Caco-2 (cell line): ENCODE results near the gene CNOT8. TPM values are rescaled to one million over a fixed set of nuclear protein-coding genes. Genes with fewer than 3 reads are reported as not detected.

Source experiments
- BruUV-seq: library from RNA; stranded (reverse); fragments of 400-500 nt; replicated peaks from 2 replicates; lab custom pipeline; 2021; lab: Mats Ljungman, UMichigan
- CTCF ChIA-PET: fragments of 300-600 bp; sonication (Branson Sonifier 250); formaldehyde crosslinking; loops from one replicate; lab custom pipeline; 2022; ENCODE audit warnings: antibody characterized with exemption; lab: Charles Lee
- POLR2A ChIA-PET: fragments of 300-600 bp; sonication (Branson Sonifier 250); formaldehyde crosslinking; loops from one replicate; lab custom pipeline; 2022; ENCODE audit warnings: antibody characterized with exemption; lab: Charles Lee
- DNase-seq, 2 experiments: peaks; one replicate each; pipeline versions ENCODE4 v3.0.0 to v3.0.0-alpha.2; 2020 to 2022
- H3K27me3 ChIP-seq: replicated peaks from 2 replicates; pipeline ENCODE4 v1.6.0; 2011; ENCODE audit warnings: low read length; ENCODE audit not compliant: control insufficient read depth, insufficient read depth
- H3K36me3 ChIP-seq: 2 replicates; pipeline ENCODE4 v1.5.1; 2011; ENCODE audit warnings: low read length; ENCODE audit not compliant: control insufficient read depth, insufficient read depth
- H3K4me1 ChIP-seq: fragments of 250-450 bp; sonication (Bioruptor Pico); 2 replicates; pipeline ENCODE4 v1.5.1; 2020; ENCODE audit warnings: mild to moderate bottlenecking
- H3K4me3 ChIP-seq: 2 replicates; pipeline ENCODE4 v1.5.1; 2011; ENCODE audit warnings: low read depth, mild to moderate bottlenecking, control low read depth, low read length
- H3K9me3 ChIP-seq: fragments of 250-450 bp; sonication (Bioruptor Pico); 2 replicates; pipeline ENCODE4 v1.5.1; 2020; ENCODE audit warnings: mild to moderate bottlenecking, moderate library complexity
- H3K27ac Mint-ChIP-seq: one replicate; pipeline ENCODE4 v1.8.0; 2022; ENCODE audit warnings: mixed read lengths; ENCODE audit not compliant: unreplicated experiment
- H3K27me3 Mint-ChIP-seq: one replicate; pipeline ENCODE4 v1.8.0; 2022; ENCODE audit warnings: mixed read lengths; ENCODE audit not compliant: insufficient read depth, unreplicated experiment
- H3K36me3 Mint-ChIP-seq: one replicate; pipeline ENCODE4 v1.8.0; 2022; ENCODE audit warnings: mild to moderate bottlenecking, mixed read lengths; ENCODE audit not compliant: insufficient read depth, unreplicated experiment
- H3K4me1 Mint-ChIP-seq: one replicate; pipeline ENCODE4 v1.8.0; 2022; ENCODE audit warnings: low read depth, mixed read lengths; ENCODE audit not compliant: unreplicated experiment
- H3K4me3 Mint-ChIP-seq: one replicate; pipeline ENCODE4 v1.8.0; 2022; ENCODE audit warnings: mild to moderate bottlenecking, moderate library complexity, mixed read lengths; ENCODE audit not compliant: unreplicated experiment
- H3K9me3 Mint-ChIP-seq: one replicate; pipeline ENCODE4 v1.8.0; 2022; ENCODE audit warnings: mixed read lengths; ENCODE audit not compliant: unreplicated experiment
- CTCF ChIP-seq, 2 experiments: fragments of 200-600 bp in 1 of 2; IDR thresholded peaks; 1 replicate in 1 of 2; 2 replicates in 1 of 2; pipeline versions ENCODE4 v1.5.1 to v1.8.0; 2011 to 2022; ENCODE audit warnings: antibody characterized with exemption in 1 of 2, control low read depth in 1 of 2, inconsistent platforms in 1 of 2, low read depth in 1 of 2, low read length in 1 of 2, mild to moderate bottlenecking in 1 of 2, moderate library complexity in 1 of 2; ENCODE audit not compliant: insufficient read depth in 1 of 2, severe bottlenecking in 1 of 2, unreplicated experiment in 1 of 2
- intact Hi-C: fragments of 100-400 bp; cut with micrococcal nuclease; formaldehyde crosslinking; loops from one replicate; pipeline ENCODE4 v1.10.0; 2022; ENCODE audit not compliant: unreplicated experiment
- total RNA-seq: library from RNA; stranded (reverse); gene quantifications from 2 replicates; pipeline ENCODE4 v1.2.3, GENCODE V29; 2022

CNOT8 gene
- total RNA-seq, 1 experiment from 2014 or later, result 38.1 TPM

- BruUV-seq, result no TSS peak
Measured at GRCh38 chr5:154815025-154815424, 43.4 kb upstream of the CNOT8 start.

GRCh38 chr5:154815684-154816247 lies 42.7 kb upstream of the CNOT8 start:
- ChIA-PET POLR2A (no interaction called here), CTCF (no interaction called here)
- H3K27me3 Mint-ChIP-seq, result no peaks in the 10 kb centered on the region
- no peaks in the 10 kb centered on the region for H3K9me3 Mint-ChIP-seq
- Histone ChIP-seq H3K4me1 (peaks cover 9% of the 10 kb centered on the region; the same call in 1 of the 2 replicates), H3K9me3 (no peaks in the 10 kb centered on the region), H3K36me3 (peaks cover 9% of the 10 kb centered on the region), H3K4me3 (no peak overlapping the region), H3K27me3 (no peaks in the 10 kb centered on the region)
- intact Hi-C loops, result no loop called here
- no peak for DNase-seq
- peak overlapping the region; percentile 60 for H3K27ac Mint-ChIP-seq
- H3K36me3 Mint-ChIP-seq, result peaks cover 100% of the 10 kb centered on the region
- TF ChIP-seq CTCF (IDR thresholded peaks at IDR 0.05; ENCODE audit: insufficient read depth in 1 of 2, low read depth in 1 of 2, low read length in 1 of 2, severe bottlenecking in 1 of 2, unreplicated experiment in 1 of 2), result no peak
- BruUV-seq, result no TSS peak
- H3K4me1 Mint-ChIP-seq, result peaks cover 10% of the 10 kb centered on the region
- no peak overlapping the region for H3K4me3 Mint-ChIP-seq

More at GRCh38 chr5:154815025-154815424, 43.4 kb upstream of the CNOT8 start:
- H3K27me3 ChIP-seq, result no peaks in the 10 kb centered on the region
- H3K27me3 Mint-ChIP-seq, result no peaks in the 10 kb centered on the region
- no peak for DNase-seq
- ChIA-PET POLR2A (no interaction called here), CTCF (no interaction called here)
- H3K36me3 ChIP-seq, result peaks cover 9% of the 10 kb centered on the region
- H3K4me3 Mint-ChIP-seq, result no peak overlapping the region
- no peaks in the 10 kb centered on the region for H3K9me3 Mint-ChIP-seq
- H3K36me3 Mint-ChIP-seq, result peaks cover 100% of the 10 kb centered on the region
- TF ChIP-seq CTCF (IDR thresholded peaks at IDR 0.05; ENCODE audit: insufficient read depth in 1 of 2, low read depth in 1 of 2, low read length in 1 of 2, severe bottlenecking in 1 of 2, unreplicated experiment in 1 of 2), result no peak
- intact Hi-C loops, result no loop called here
- peaks cover 10% of the 10 kb centered on the region for H3K4me1 Mint-ChIP-seq
- H3K4me3 ChIP-seq, result no peak overlapping the region
- H3K4me1 ChIP-seq, result peaks cover 9% of the 10 kb centered on the region; the same call in 1 of the 2 replicates
- no peaks in the 10 kb centered on the region for H3K9me3 ChIP-seq
- H3K27ac Mint-ChIP-seq, result peak overlapping the region; percentile 60

GRCh38 chr5:154816891-154817492 lies 41.4 kb upstream of the CNOT8 start:
- Histone ChIP-seq H3K9me3 (no peaks in the 10 kb centered on the region), H3K4me3 (no peak overlapping the region), H3K27me3 (no peaks in the 10 kb centered on the region), H3K4me1 (no peaks in the 10 kb centered on the region), H3K36me3 (peaks cover 9% of the 10 kb centered on the region)
- TF ChIP-seq CTCF (IDR thresholded peaks at IDR 0.05; ENCODE audit: insufficient read depth in 1 of 2, low read depth in 1 of 2, low read length in 1 of 2, severe bottlenecking in 1 of 2, unreplicated experiment in 1 of 2), result no peak
- no peaks in the 10 kb centered on the region for H3K27me3 Mint-ChIP-seq
- H3K9me3 Mint-ChIP-seq, result no peaks in the 10 kb centered on the region
- ChIA-PET CTCF (no interaction called here), POLR2A (no interaction called here)
- peak overlapping the region; percentile 60 for H3K27ac Mint-ChIP-seq
- H3K36me3 Mint-ChIP-seq, result peaks cover 100% of the 10 kb centered on the region
- no peak for DNase-seq
- peaks cover under 1% of the 10 kb centered on the region for H3K4me1 Mint-ChIP-seq
- H3K4me3 Mint-ChIP-seq, result no peak overlapping the region
- BruUV-seq, result TSS peak; percentile 31
- intact Hi-C loops, result no loop called here
